SK-N-SH (cell line): Measurements from ENCODE around the gene F2RL3. TPM values are rescaled to one million over a fixed set of nuclear protein-coding genes. Genes with fewer than 3 reads are reported as not detected.

Source experiments
- CTCF ChIA-PET: fragments of 300-600, 350-600 bp; formaldehyde crosslinking; extraction: SDS; loops from one replicate; lab custom pipeline; 2021; lab: Yijun Ruan, JAX
- POLR2A ChIA-PET: fragments of 350-600 bp; sonication (Branson Sonifier 250); formaldehyde crosslinking; extraction: SDS; loops from one replicate; lab custom pipeline; 2020; ENCODE audit warnings: antibody characterized with exemption, inconsistent platforms; lab: Yijun Ruan, JAX
- DNase-seq: peaks from one replicate; pipeline ENCODE4 v3.0.0; 2012
- H2AFZ ChIP-seq: fragments of 200-600 bp; sonication (generic); 2 replicates; pipeline ENCODE4 v1.8.1; 2016; ENCODE audit warnings: antibody characterized with exemption, mild to moderate bottlenecking, low read depth
- H3F3A ChIP-seq: fragments of 200-600 bp; sonication (generic); replicated peaks from 2 replicates; pipeline ENCODE3; 2016; ENCODE audit warnings: antibody characterized with exemption, mild to moderate bottlenecking; ENCODE audit not compliant: insufficient read depth
- H3K27ac ChIP-seq, 2 experiments: fragments of 200-500 bp in 1 of 2; fragments of 200-600 bp in 1 of 2; sonication (Bioruptor generic) in 1 of 2; sonication (generic), shearing (Covaris generic) in 1 of 2; 2 replicates each; pipeline versions ENCODE4 v1.5.1 to v1.6.1; 2014 to 2016; ENCODE audit warnings: low read depth in 2 of 2, inconsistent platforms in 1 of 2, low read length in 1 of 2, mild to moderate bottlenecking in 1 of 2, mixed read lengths in 1 of 2
- H3K27me3 ChIP-seq: fragments of 200-600 bp; sonication (generic), shearing (Covaris generic); 2 replicates; pipeline ENCODE4 v1.6.1; 2016; ENCODE audit warnings: mixed run types; ENCODE audit not compliant: insufficient read depth
- H3K36me3 ChIP-seq, 2 experiments: fragments of 200-500 bp in 1 of 2; fragments of 200-600 bp in 1 of 2; sonication (Bioruptor generic) in 1 of 2; sonication (generic) in 1 of 2; replicated peaks in 1 of 2; 2 replicates each; pipeline versions ENCODE3 to v1.5.1; 2014 to 2016; ENCODE audit warnings: low read length in 1 of 2, mild to moderate bottlenecking in 1 of 2; ENCODE audit not compliant: insufficient read depth in 2 of 2, control insufficient read depth in 1 of 2
- H3K4me1 ChIP-seq, 2 experiments: fragments of 200-500 bp in 1 of 2; fragments of 200-600 bp in 1 of 2; sonication (Bioruptor generic) in 1 of 2; sonication (generic), shearing (Covaris generic) in 1 of 2; 2 replicates each; pipeline versions ENCODE4 v1.5.1 to v1.6.1; 2014 to 2016; ENCODE audit warnings: low read depth in 1 of 2, low read length in 1 of 2, mixed run types in 1 of 2; ENCODE audit not compliant: insufficient read depth in 2 of 2, control insufficient read depth in 1 of 2
- H3K4me2 ChIP-seq: fragments of 200-600 bp; sonication (generic), shearing (Covaris generic); 2 replicates; pipeline ENCODE4 v1.6.1; 2017; ENCODE audit warnings: mixed run types
- H3K4me3 ChIP-seq, 2 experiments: fragments of 200-500 bp in 1 of 2; fragments of 200-600 bp in 1 of 2; sonication (Bioruptor generic) in 1 of 2; sonication (generic), shearing (Covaris generic) in 1 of 2; 2 replicates each; pipeline versions ENCODE4 v1.5.1 to v1.8.1; 2014 to 2016; ENCODE audit warnings: low read depth in 2 of 2, inconsistent platforms in 1 of 2, low read length in 1 of 2, mild to moderate bottlenecking in 1 of 2, mixed read lengths in 1 of 2, moderate library complexity in 1 of 2
- H3K79me2 ChIP-seq: fragments of 200-600 bp; sonication (generic); 2 replicates; pipeline ENCODE4 v1.8.1; 2017; ENCODE audit warnings: mild to moderate bottlenecking; ENCODE audit not compliant: insufficient read depth
- H3K9ac ChIP-seq: fragments of 200-600 bp; sonication (generic); 2 replicates; pipeline ENCODE4 v1.6.1; 2017; ENCODE audit warnings: mixed run types
- H3K9me2 ChIP-seq: fragments of 200-600 bp; sonication (generic); 2 replicates; pipeline ENCODE4 v1.6.1; 2017; ENCODE audit warnings: mixed run types
- H3K9me3 ChIP-seq: fragments of 200-600 bp; sonication (generic); 2 replicates; pipeline ENCODE4 v1.6.1; 2017; ENCODE audit warnings: mixed run types, mild to moderate bottlenecking, moderate library complexity
- H4K20me1 ChIP-seq: fragments of 200-600 bp; sonication (generic); 2 replicates; pipeline ENCODE4 v1.6.1; 2017; ENCODE audit warnings: mild to moderate bottlenecking, mixed run types; ENCODE audit not compliant: insufficient read depth
- CHD2 ChIP-seq: fragments of 150-350 bp; IDR thresholded peaks from 2 replicates; pipeline ENCODE4 v1.6.1; 2018; ENCODE audit warnings: low read length; ENCODE audit not compliant: partially characterized antibody
- CTCF ChIP-seq: fragments of 200-600 bp; sonication (generic); IDR thresholded peaks from 2 replicates; pipeline ENCODE4 v1.6.1; 2017; ENCODE audit warnings: antibody characterized with exemption, mild to moderate bottlenecking, moderate library complexity
- ELF1 ChIP-seq: IDR thresholded peaks from 2 replicates; pipeline ENCODE4 v1.4.0; 2012
- EP300 ChIP-seq, 2 experiments: IDR thresholded peaks; 2 replicates each; pipeline versions ENCODE4 v1.4.0 to v1.6.1; 2012; ENCODE audit warnings: borderline replicate concordance in 1 of 2, low read depth in 1 of 2, low read length in 1 of 2
- EZH2phosphoT487 ChIP-seq: fragments of 200-600 bp; sonication (generic); IDR thresholded peaks from 2 replicates; pipeline ENCODE4 v1.6.1; 2017; ENCODE audit warnings: low read depth, mixed run types, mild to moderate bottlenecking, antibody characterized with exemption, moderate library complexity, borderline replicate concordance
- FOSL2 ChIP-seq: IDR thresholded peaks from 2 replicates; pipeline ENCODE4 v1.4.0; 2012; ENCODE audit warnings: low read depth, mild to moderate bottlenecking, moderate library complexity, borderline replicate concordance
- FOXJ3 ChIP-seq: sonication (generic); formaldehyde crosslinking; IDR thresholded peaks from 2 replicates; pipeline ENCODE4 v1.5.1; 2020; ENCODE audit warnings: mild to moderate bottlenecking, missing genetic modification reagents
- GABPA ChIP-seq: IDR thresholded peaks from 2 replicates; pipeline ENCODE4 v1.4.0; 2012; ENCODE audit warnings: low read depth, mild to moderate bottlenecking
- GATA2 ChIP-seq: sonication (generic); formaldehyde crosslinking; IDR thresholded peaks from 2 replicates; pipeline ENCODE4 v1.5.0; 2020; ENCODE audit warnings: mild to moderate bottlenecking, missing genetic modification reagents
- IRF3 ChIP-seq: fragments of 150-350 bp; IDR thresholded peaks from 2 replicates; pipeline ENCODE4 v1.6.1; 2016; ENCODE audit warnings: mild to moderate bottlenecking, low read depth, low read length
- MAX ChIP-seq: IDR thresholded peaks from 2 replicates; pipeline ENCODE4 v1.4.0; 2012; ENCODE audit warnings: low read depth
- MEF2A ChIP-seq: IDR thresholded peaks from 2 replicates; pipeline ENCODE4 v1.4.0; 2012; ENCODE audit warnings: low read depth, borderline replicate concordance
- MXI1 ChIP-seq: IDR thresholded peaks from 2 replicates; pipeline ENCODE4 v1.6.1; 2012; ENCODE audit warnings: mild to moderate bottlenecking, low read depth, low read length, improper control_type of control experiment
- SIN3A ChIP-seq: IDR thresholded peaks from 2 replicates; pipeline ENCODE4 v1.6.1; 2012; ENCODE audit warnings: low read depth, mild to moderate bottlenecking, low read length, moderate library complexity, borderline replicate concordance
- SMC3 ChIP-seq: IDR thresholded peaks from 2 replicates; pipeline ENCODE4 v1.6.1; 2012; ENCODE audit warnings: low read depth, low read length, improper control_type of control experiment
- TCF12 ChIP-seq: IDR thresholded peaks from 2 replicates; pipeline ENCODE4 v1.4.0; 2012
- USF2 ChIP-seq: fragments of 150-350 bp; IDR thresholded peaks from 2 replicates; pipeline ENCODE4 v1.6.1; 2017; ENCODE audit warnings: antibody characterized with exemption, low read length, low read depth, borderline replicate concordance
- WGBS: methylation state at CpG from one replicate; pipeline ENCODE4 v1.1.6; 2017; ENCODE audit warnings: low lambda C conversion rate; 5-methylcytosine and 5-hydroxymethylcytosine counted together
- polyA plus RNA-seq, 3 experiments: library from polyadenylated mRNA; depleted of rRNA; stranded (reverse); fragments of >200 nt; gene quantifications; 2 replicates each; pipeline ENCODE4 v1.2.3, GENCODE V29; 2012
- TF ChIP-seq, protein P1 (sequence below): IDR thresholded peaks from 2 replicates; pipeline ENCODE4 v1.4.0; 2012; ENCODE audit warnings: low read depth, borderline replicate concordance
- TF ChIP-seq, protein P2 (sequence below): IDR thresholded peaks from 2 replicates; pipeline ENCODE4 v1.4.0; 2012; ENCODE audit warnings: low read depth, borderline replicate concordance

Gene F2RL3
- polyA plus RNA-seq, 1 of the 3 experiments (the other 2 are of a cell fraction) = not detected

GRCh38 chr19:16912780-16913179 is 24.0 kb downstream of the F2RL3 start:
- Histone ChIP-seq H3K4me1 (no peaks in the 10 kb centered on the region), H3K9me2 (no peaks in the 10 kb centered on the region), H4K20me1 (no peaks in the 10 kb centered on the region), H3K9me3 (no peaks in the 10 kb centered on the region), H3F3A (no peaks in the 10 kb centered on the region), H3K9ac (no peak overlapping the region), H3K4me3 (no peak overlapping the region), H3K36me3 (no peaks in the 10 kb centered on the region), H3K4me2 (no peak overlapping the region), H2AFZ (no peak overlapping the region), H3K27me3 (peaks cover 18% of the 10 kb centered on the region; the same call in 1 of the 2 replicates), H3K79me2 (no peaks in the 10 kb centered on the region), H3K27ac (no peak overlapping the region)
- CTCF ChIA-PET = interaction anchor here (1.5 kb wide), 1 partner anchor 12 kb away, joined by 3 read pairs; no protein-coding TSS in a partner anchor
- under 1% methylated on average over 4 of the region's 4 CpGs for WGBS
- no peak for TF ChIP-seq EZH2phosphoT487
- no peak for TF ChIP-seq GATA2
- no peak for TF ChIP-seq CHD2
- TF ChIP-seq FOSL2 = no peak
- TF ChIP-seq USF2 = no peak
- TF ChIP-seq CTCF = no peak
- TF ChIP-seq, protein P1, sequence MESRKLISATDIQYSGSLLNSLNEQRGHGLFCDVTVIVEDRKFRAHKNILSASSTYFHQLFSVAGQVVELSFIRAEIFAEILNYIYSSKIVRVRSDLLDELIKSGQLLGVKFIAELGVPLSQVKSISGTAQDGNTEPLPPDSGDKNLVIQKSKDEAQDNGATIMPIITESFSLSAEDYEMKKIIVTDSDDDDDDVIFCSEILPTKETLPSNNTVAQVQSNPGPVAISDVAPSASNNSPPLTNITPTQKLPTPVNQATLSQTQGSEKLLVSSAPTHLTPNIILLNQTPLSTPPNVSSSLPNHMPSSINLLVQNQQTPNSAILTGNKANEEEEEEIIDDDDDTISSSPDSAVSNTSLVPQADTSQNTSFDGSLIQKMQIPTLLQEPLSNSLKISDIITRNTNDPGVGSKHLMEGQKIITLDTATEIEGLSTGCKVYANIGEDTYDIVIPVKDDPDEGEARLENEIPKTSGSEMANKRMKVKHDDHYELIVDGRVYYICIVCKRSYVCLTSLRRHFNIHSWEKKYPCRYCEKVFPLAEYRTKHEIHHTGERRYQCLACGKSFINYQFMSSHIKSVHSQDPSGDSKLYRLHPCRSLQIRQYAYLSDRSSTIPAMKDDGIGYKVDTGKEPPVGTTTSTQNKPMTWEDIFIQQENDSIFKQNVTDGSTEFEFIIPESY = no peak
- no peak for TF ChIP-seq TCF12
- no peak for TF ChIP-seq IRF3
- no peak for TF ChIP-seq EP300 (IDR thresholded peaks at IDR 0.05; ENCODE audit: borderline replicate concordance in 1 of 2, low read depth in 1 of 2, low read length in 1 of 2)
- TF ChIP-seq SIN3A = no peak
- no peak for TF ChIP-seq MXI1
- no peak for TF ChIP-seq SMC3
- no peak for TF ChIP-seq MEF2A
- no peak for TF ChIP-seq MAX
- TF ChIP-seq GABPA = no peak
- TF ChIP-seq FOXJ3 (CRISPR knock-in tag) = no peak
- TF ChIP-seq ELF1 = no peak
- TF ChIP-seq, protein P2, sequence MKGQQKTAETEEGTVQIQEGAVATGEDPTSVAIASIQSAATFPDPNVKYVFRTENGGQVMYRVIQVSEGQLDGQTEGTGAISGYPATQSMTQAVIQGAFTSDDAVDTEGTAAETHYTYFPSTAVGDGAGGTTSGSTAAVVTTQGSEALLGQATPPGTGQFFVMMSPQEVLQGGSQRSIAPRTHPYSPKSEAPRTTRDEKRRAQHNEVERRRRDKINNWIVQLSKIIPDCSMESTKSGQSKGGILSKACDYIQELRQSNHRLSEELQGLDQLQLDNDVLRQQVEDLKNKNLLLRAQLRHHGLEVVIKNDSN = no peak
- POLR2A ChIA-PET = no interaction called here
- DNase-seq = no peak
